Activated CD4-positive, alpha-beta memory T cell treated with anti-CD3 and anti-CD28 coated beads, Interleukin-2, amount 10 ng/mL, durations not matched to agents 7 days and 5 days (primary cell): ENCODE data around the gene ZNF385C. TPM values are rescaled to one million over a fixed set of nuclear protein-coding genes. Genes with fewer than 3 reads are reported as not detected.
"Not testable (repeated sequence)": the region's sequence is repeated elsewhere in the genome, so short reads cannot be mapped to it uniquely, and the experiment has no call there.

Experiments
- CTCF ChIA-PET: fragments of 350-600 bp; sonication (Branson Sonifier 250); formaldehyde crosslinking; loops from one replicate; lab custom pipeline; 2021; ENCODE audit warnings: antibody characterized with exemption, inconsistent platforms; lab: Charles Lee
- POLR2A ChIA-PET: fragments of 350-600 bp; sonication (Branson Sonifier 250); formaldehyde crosslinking; loops from one replicate; lab custom pipeline; 2021; ENCODE audit warnings: antibody characterized with exemption; lab: Charles Lee
- DNase-seq: peaks from one replicate; pipeline ENCODE4 v3.0.0-alpha.2; 2020
- H3K27ac Mint-ChIP-seq: one replicate; pipeline ENCODE4 v1.8.0; 2021; ENCODE audit warnings: mild to moderate bottlenecking, mixed read lengths
- H3K27me3 Mint-ChIP-seq: one replicate; pipeline ENCODE4 v1.8.0; 2021; ENCODE audit warnings: mixed read lengths
- H3K36me3 Mint-ChIP-seq: one replicate; pipeline ENCODE4 v1.8.0; 2021; ENCODE audit warnings: low read depth, mixed read lengths
- H3K4me1 Mint-ChIP-seq: one replicate; pipeline ENCODE4 v1.8.0; 2021; ENCODE audit warnings: mixed read lengths
- H3K4me3 Mint-ChIP-seq: one replicate; pipeline ENCODE4 v1.8.0; 2021; ENCODE audit warnings: mild to moderate bottlenecking, mixed read lengths
- H3K9me3 Mint-ChIP-seq: one replicate; pipeline ENCODE4 v1.8.0; 2021; ENCODE audit warnings: mixed read lengths
- total RNA-seq, 2 experiments: library from RNA; stranded (reverse); gene quantifications; one replicate each; pipeline ENCODE4 v1.2.3, GENCODE V29; 2021

The ZNF385C gene
- total RNA-seq, 2 experiments from 2014 or later: not detected

GRCh38 chr17:42031584-42031983 lies 66.7 kb downstream of the ZNF385C start:
- peaks cover 5% of the 10 kb centered on the region for H3K27me3 Mint-ChIP-seq
- H3K4me1 Mint-ChIP-seq: peaks cover 7% of the 10 kb centered on the region
- no peak for DNase-seq
- ChIA-PET POLR2A (interaction anchor here (1.4 kb wide), 1 partner anchor 80 kb away, joined by 6 read pairs; the partner anchor contains the start of gene DHX58), CTCF (interaction anchor here (1.0 to 2.1 kb wide), 3 partner anchors 12 to 14 kb away, joined by 3 to 7 read pairs (median 5); partner anchors contain the start of genes DNAJC7 and NKIRAS2)
- H3K27ac Mint-ChIP-seq: no peak overlapping the region
- no peaks in the 10 kb centered on the region for H3K9me3 Mint-ChIP-seq
- no peak overlapping the region for H3K4me3 Mint-ChIP-seq
- H3K36me3 Mint-ChIP-seq: no peaks in the 10 kb centered on the region

GRCh38 chr17:42028791-42029127 lies 69.5 kb downstream of the ZNF385C start:
- H3K36me3 Mint-ChIP-seq: peaks cover 7% of the 10 kb centered on the region
- no peak for DNase-seq
- no peaks in the 10 kb centered on the region for H3K9me3 Mint-ChIP-seq
- H3K4me1 Mint-ChIP-seq: peaks cover 12% of the 10 kb centered on the region
- ChIA-PET CTCF (interaction anchor here (0.6 to 1.5 kb wide), 4 partner anchors 9 to 154 kb away, joined by 3 to 7 read pairs (median 4); partner anchors contain the start of genes DNAJC7 and NKIRAS2), POLR2A (interaction anchor here (1.3 to 3.2 kb wide), 2 partner anchors 9 to 11 kb away, joined by 5 to 16 read pairs; partner anchors contain the start of genes DNAJC7 and NKIRAS2)
- no peak overlapping the region for H3K27ac Mint-ChIP-seq
- peaks cover 2% of the 10 kb centered on the region for H3K27me3 Mint-ChIP-seq
- no peak overlapping the region for H3K4me3 Mint-ChIP-seq

- ChIA-PET POLR2A (interaction anchor here (1.3 to 12.8 kb wide), 5 partner anchors 8 to 83 kb away, joined by 3 to 237 read pairs (median 5); partner anchors contain the start of genes DHX58, DNAJC7 and NKIRAS2), CTCF (interaction anchor here (0.6 to 1.5 kb wide), 5 partner anchors 8 to 155 kb away, joined by 3 to 7 read pairs (median 4); partner anchors contain the start of genes DNAJC7 and NKIRAS2)
- peaks cover 12% of the 10 kb centered on the region for H3K4me1 Mint-ChIP-seq
- no peak overlapping the region for H3K4me3 Mint-ChIP-seq
- H3K9me3 Mint-ChIP-seq: no peaks in the 10 kb centered on the region
- no peak for DNase-seq
- H3K27ac Mint-ChIP-seq: no peak overlapping the region
- peaks cover 2% of the 10 kb centered on the region for H3K27me3 Mint-ChIP-seq
- peaks cover 7% of the 10 kb centered on the region for H3K36me3 Mint-ChIP-seq
Observed at GRCh38 chr17:42027961-42028790, 70.1 kb downstream of the ZNF385C start.

DNA sequence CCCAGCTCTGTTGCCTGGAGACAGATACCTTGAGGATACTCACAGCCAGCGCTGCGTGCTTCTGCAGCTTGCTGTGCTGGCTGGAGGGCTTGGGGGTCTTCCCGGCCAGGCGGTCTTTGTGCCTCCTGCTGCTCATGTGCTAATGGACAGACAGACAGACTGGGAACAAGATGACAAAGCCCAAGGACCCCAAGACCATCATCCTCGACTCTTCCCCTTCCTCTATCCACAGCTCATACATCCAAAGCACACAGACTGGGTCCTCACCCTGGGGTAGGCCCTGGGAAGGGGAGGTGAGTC lies 70.7 kb downstream of the ZNF385C start:
- no peaks in the 10 kb centered on the region for H3K27me3 Mint-ChIP-seq
- H3K4me1 Mint-ChIP-seq: peaks cover 12% of the 10 kb centered on the region
- peaks cover 7% of the 10 kb centered on the region for H3K36me3 Mint-ChIP-seq
- no peak overlapping the region for H3K4me3 Mint-ChIP-seq
- no peaks in the 10 kb centered on the region for H3K9me3 Mint-ChIP-seq
- no peak for DNase-seq
- ChIA-PET POLR2A (interaction anchor here (0.9 to 12.8 kb wide), 7 partner anchors 10 to 262 kb away, joined by 3 to 237 read pairs (median 3); partner anchors contain the start of genes DHX58 and DNAJC7), CTCF (interaction anchor here (1.1 to 4.2 kb wide), 3 partner anchors 11 to 93 kb away, joined by 3 to 16 read pairs (median 3); partner anchors contain the start of gene KAT2A)
- no peak overlapping the region for H3K27ac Mint-ChIP-seq

DNA sequence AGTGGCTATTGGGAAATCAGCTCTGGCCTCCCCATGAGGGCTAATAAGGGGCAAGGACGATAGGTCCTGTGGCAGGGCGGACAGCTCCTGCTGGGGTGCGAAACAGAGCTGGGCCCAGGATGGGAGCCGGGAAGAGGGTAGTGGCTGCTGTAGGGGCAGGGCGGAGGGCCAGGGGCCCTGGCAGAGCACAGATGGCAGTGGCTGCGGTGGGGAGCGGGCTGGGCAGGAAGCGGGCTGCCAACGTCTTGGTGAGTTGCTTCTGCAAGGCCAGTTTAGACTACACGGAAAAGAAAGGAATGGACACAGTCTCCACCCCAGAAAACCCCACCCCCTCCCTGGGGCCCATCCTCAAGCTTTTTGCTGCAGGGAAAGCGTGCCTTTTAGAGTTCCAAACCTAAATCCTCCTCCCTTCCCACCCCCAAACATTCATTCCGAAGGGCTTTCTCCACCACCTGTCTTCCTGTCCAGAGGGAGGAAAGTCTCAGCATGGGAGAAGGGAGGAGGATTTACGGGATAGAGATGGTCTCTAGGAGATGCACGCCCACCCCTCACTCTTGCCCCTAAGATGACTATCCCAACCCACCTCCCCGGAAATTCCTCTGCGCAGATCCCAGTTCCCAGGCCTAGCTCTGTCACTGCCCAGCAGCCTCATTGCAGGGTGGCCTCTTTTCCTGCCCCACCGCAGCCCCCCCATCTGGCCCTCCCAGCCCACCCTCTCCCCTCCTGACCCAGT lies 71.2 kb downstream of the ZNF385C start:
- Mint-ChIP-seq H3K27me3 (no peaks in the 10 kb centered on the region), H3K27ac (no peak overlapping the region), H3K9me3 (no peaks in the 10 kb centered on the region), H3K4me3 (no peak overlapping the region), H3K36me3 (peaks cover 12% of the 10 kb centered on the region), H3K4me1 (peaks cover 15% of the 10 kb centered on the region)
- DNase-seq: no peak
- ChIA-PET CTCF (interaction anchor here (0.6 to 4.2 kb wide), 5 partner anchors 11 to 93 kb away, joined by 3 to 16 read pairs (median 3); partner anchors contain the start of gene KAT2A), POLR2A (interaction anchor here (0.9 to 12.8 kb wide), 9 partner anchors 9 to 263 kb away, joined by 3 to 237 read pairs (median 3); partner anchors contain the start of genes DHX58 and DNAJC7)

GRCh38 chr17:42025936-42026335 lies 72.3 kb downstream of the ZNF385C start:
- Mint-ChIP-seq H3K27me3 (no peaks in the 10 kb centered on the region), H3K27ac (no peak overlapping the region), H3K9me3 (no peaks in the 10 kb centered on the region), H3K36me3 (peaks cover 18% of the 10 kb centered on the region), H3K4me3 (no peak overlapping the region), H3K4me1 (peaks cover 22% of the 10 kb centered on the region)
- ChIA-PET POLR2A (interaction anchor here (1.0 to 12.8 kb wide), 7 partner anchors 8 to 92 kb away, joined by 3 to 237 read pairs (median 5); partner anchors contain the start of genes CNP, DHX58 and DNAJC7), CTCF (interaction anchor here (0.6 to 4.2 kb wide), 13 partner anchors 8 to 380 kb away, joined by 3 to 16 read pairs (median 5); partner anchors contain the start of genes DHX58, KAT2A and KCNH4)
- no peak for DNase-seq

DNA sequence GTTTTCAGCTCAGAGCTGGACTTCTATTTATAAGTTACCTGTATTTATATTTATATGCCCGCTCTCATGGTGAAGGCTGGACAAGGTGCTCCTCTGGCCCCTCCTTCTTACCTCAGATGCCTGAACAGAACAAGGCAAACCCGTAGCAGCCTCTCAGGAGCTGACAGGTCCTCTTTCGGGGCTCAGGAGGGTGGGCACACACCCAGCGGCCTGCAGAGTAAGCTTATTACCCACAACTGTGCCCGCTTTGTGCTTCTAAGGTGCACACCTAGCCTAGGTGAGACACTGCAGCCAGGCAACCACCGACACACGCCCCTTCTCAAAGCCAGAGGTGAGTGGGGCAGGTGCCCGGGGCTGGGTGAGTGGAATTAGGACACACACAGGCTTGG lies 73.1 kb downstream of the ZNF385C start:
- POLR2A ChIA-PET: interaction anchor here (0.6 to 12.8 kb wide), 6 partner anchors 9 to 92 kb away, joined by 3 to 237 read pairs (median 4); partner anchors contain the start of genes CNP and DHX58
- Mint-ChIP-seq H3K4me3 (no peak overlapping the region), H3K9me3 (no peaks in the 10 kb centered on the region), H3K36me3 (peaks cover 18% of the 10 kb centered on the region), H3K27me3 (no peaks in the 10 kb centered on the region), H3K4me1 (peaks cover 30% of the 10 kb centered on the region), H3K27ac (no peak overlapping the region)
- no peak for DNase-seq
- CTCF ChIA-PET: interaction anchor here (0.7 to 4.2 kb wide), 15 partner anchors 9 to 156 kb away, joined by 3 to 16 read pairs (median 4); partner anchors contain the start of genes DHX58, KAT2A and KCNH4

DNA sequence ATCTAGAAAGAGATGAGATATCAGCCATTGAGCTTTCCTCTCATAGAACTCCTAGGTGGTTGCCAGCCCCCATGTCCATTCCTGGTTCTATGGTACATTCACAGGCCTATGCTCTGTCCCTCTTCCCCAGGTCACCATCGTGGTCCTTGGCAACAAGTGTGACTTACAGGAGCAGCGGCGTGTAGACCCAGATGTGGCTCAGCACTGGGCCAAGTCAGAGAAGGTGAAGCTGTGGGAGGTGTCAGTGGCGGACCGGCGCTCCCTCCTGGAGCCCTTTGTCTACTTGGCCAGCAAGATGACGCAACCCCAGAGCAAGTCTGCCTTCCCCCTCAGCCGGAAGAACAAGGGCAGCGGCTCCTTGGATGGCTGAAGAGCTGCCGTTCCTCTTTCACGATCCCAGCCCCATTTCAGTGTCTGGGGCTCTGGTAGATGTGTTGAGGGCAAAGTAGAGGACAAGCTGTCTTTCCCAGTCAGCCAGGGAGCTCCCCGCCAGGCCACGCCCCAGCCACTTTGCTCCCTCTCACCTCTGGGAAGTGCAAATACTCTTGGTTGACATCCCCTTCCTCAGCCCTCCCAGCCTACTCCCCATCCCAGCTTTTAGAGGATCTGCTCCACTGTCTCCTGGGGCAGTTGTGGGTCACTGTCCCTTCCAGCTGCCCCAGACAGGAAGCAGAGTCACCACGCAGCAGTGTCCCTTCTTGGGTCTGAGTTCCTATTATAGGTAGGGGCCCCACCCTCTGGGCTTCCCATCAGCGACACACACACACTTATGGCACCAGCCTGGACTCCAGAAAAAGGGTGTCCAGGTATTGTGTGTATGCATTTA lies 74.5 kb downstream of the ZNF385C start:
- ChIA-PET POLR2A (interaction anchor here (12.8 kb wide), 1 partner anchor 87 kb away, joined by 237 read pairs; the partner anchor contains the start of gene DHX58), CTCF (interaction anchor here (0.7 to 4.2 kb wide), 7 partner anchors 8 to 294 kb away, joined by 3 to 16 read pairs (median 5); partner anchors contain the start of genes CNP and KAT2A)
- DNase-seq: no peak
- H3K27me3 Mint-ChIP-seq: no peaks in the 10 kb centered on the region
- no peaks in the 10 kb centered on the region for H3K9me3 Mint-ChIP-seq
- peaks cover 21% of the 10 kb centered on the region for H3K36me3 Mint-ChIP-seq
- H3K4me1 Mint-ChIP-seq: peaks cover 39% of the 10 kb centered on the region
- no peak overlapping the region for H3K4me3 Mint-ChIP-seq
- peak overlapping the region; percentile 16 for H3K27ac Mint-ChIP-seq

DNA sequence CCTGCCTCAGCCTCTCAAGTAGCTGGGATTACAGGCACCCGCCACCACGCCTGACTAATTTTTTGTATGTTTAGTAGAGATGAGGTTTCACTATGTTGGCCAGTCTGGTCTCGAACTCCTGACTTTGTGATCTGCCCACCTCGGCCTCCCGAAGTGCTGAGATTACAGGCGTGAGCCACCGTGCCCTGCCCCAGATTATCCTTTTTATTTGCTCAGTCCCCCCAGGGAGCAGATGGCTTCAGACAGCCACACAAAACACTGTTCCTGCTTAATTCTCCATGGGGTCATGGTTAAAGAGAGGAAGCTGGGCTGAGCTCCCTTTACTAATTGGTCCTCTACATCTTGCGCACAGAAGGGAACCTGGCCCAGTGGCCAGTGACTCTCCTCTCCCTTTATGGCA lies 77.4 kb downstream of the ZNF385C start:
- not testable (repeated sequence) for H3K27me3 Mint-ChIP-seq, DNase-seq, H3K27ac Mint-ChIP-seq, H3K9me3 Mint-ChIP-seq
- ChIA-PET POLR2A (interaction anchor here (0.7 to 12.8 kb wide), 12 partner anchors 8 to 330 kb away, joined by 3 to 237 read pairs (median 4); partner anchors contain the start of genes CNP, DHX58 and KCNH4), CTCF (interaction anchor here (0.7 to 4.8 kb wide), 19 partner anchors 8 to 1643 kb away, joined by 3 to 70 read pairs (median 4); partner anchors contain the start of genes ACLY, DHX58, JUP and ODAD4)
- Mint-ChIP-seq H3K36me3 (peaks cover 34% of the 10 kb centered on the region), H3K4me1 (peaks cover 53% of the 10 kb centered on the region), H3K4me3 (peak overlapping the region; percentile 84)

DNA sequence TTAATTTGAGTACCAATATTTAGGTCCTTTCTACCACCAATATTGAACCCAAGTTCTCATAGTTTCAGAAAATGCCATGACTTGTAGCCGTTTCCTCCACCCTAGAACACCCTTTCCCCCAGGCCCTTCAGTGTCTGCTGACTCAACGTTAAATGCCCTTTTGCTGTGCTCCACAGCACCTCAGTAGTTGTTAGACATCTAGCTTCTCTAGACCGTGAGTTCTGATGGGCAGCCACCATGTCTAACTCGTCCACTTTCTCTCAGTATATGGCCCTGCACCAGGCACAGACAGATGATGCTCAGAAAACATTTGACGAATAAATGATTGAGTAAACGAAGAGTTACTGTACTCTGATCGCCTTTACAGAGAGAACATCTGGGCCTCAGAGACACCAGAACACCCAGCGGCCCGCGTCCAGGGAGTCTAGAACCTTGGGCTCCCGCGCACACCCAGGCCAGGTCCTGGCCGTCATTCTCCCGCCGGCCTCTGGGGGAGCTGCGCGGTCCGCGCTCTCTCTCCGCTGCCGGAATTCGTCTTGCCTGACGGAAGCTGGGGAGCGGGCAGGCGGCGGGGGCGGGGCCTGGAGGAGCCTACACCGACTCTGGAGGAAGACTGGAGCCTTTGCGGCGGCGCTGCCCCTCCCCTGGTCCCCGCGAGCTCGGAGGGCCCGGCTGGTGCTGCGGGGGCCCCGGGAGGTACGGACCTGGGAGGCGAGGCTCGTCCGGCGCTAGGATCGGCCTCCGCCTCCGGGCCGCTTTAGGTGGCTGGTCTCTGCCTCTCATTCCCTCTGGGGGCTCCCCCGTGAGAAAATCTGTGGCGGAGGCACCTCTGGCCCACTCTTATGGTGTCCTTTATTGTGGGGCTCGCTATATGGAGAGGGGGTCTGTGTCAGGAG lies 78.5 kb downstream of the ZNF385C start, which contains the start of gene NKIRAS2:
Gene NKIRAS2, plus strand, starts transcription at position 582 of the 896 bp plus-strand sequence. CDS start 1,488 bp downstream, outside the sequence.
- Mint-ChIP-seq H3K9me3 (no peaks in the 10 kb centered on the region), H3K27ac (peak within 1 kb of the TSS; percentile 97), H3K36me3 (peaks cover 39% of the 10 kb centered on the region), H3K4me3 (peak within 1 kb of the TSS; percentile 99), H3K27me3 (no peaks in the 10 kb centered on the region), H3K4me1 (peaks cover 59% of the 10 kb centered on the region)
- CTCF ChIA-PET: interaction anchor here (0.5 to 4.8 kb wide), 36 partner anchors 9 to 1644 kb away, joined by 3 to 70 read pairs (median 4); partner anchors contain the start of genes ACLY, CNP, DHX58 and JUP
- POLR2A ChIA-PET: interaction anchor here (0.6 to 12.8 kb wide), 12 partner anchors 9 to 1151 kb away, joined by 3 to 237 read pairs (median 4); partner anchors contain the start of genes CNP, DHX58, KCNH4 and NBR1
- peak; percentile 95 for DNase-seq
